Common myeloid progenitor, CD34-positive (primary cell): ENCODE data around the gene FDX2.
A peak's percentile ranks its signal among the peaks of the same experiment; 100 is the strongest.

Experiments used
- CTCF ChIA-PET: fragments of 350-600 bp; sonication (Branson Sonifier 250); formaldehyde crosslinking; loops from one replicate; lab custom pipeline; 2021; ENCODE audit warnings: antibody characterized with exemption; lab: Charles Lee
- POLR2A ChIA-PET: fragments of 350-600 bp; sonication (Branson Sonifier 250); formaldehyde crosslinking; loops from one replicate; lab custom pipeline; 2021; ENCODE audit warnings: antibody characterized with exemption; lab: Charles Lee
- DNase-seq, 3 donors: peaks; one replicate each; pipeline versions ENCODE4 v3.0.0 to v3.0.0-alpha.2; 2013
- H3K27ac ChIP-seq, 2 experiments: 1 replicate in 1 of 2; 2 replicates in 1 of 2; pipeline ENCODE4 v1.7.0; 2013; ENCODE audit warnings: inconsistent platforms in 2 of 2, low read length in 2 of 2, mild to moderate bottlenecking in 2 of 2, low read depth in 1 of 2, moderate library complexity in 1 of 2; ENCODE audit not compliant: severe bottlenecking in 2 of 2, insufficient read depth in 1 of 2, poor library complexity in 1 of 2
- H3K27me3 ChIP-seq, 5 experiments: replicated peaks in 2 of 5; 1 replicate in 3 of 5; 2 replicates in 2 of 5; pipeline versions ENCODE4 v1.6.1 to v1.7.0; 2013; ENCODE audit warnings: low read length in 4 of 5, mild to moderate bottlenecking in 2 of 5, moderate library complexity in 2 of 5, inconsistent platforms in 1 of 5; ENCODE audit not compliant: insufficient read depth in 5 of 5, control insufficient read depth in 4 of 5
- H3K36me3 ChIP-seq, 4 experiments: 1 replicate in 2 of 4; 2 replicates in 2 of 4; pipeline versions ENCODE4 v1.6.1 to v1.7.0; 2013; ENCODE audit warnings: low read length in 3 of 4, control low read depth in 1 of 4, mild to moderate bottlenecking in 1 of 4; ENCODE audit not compliant: control insufficient read depth in 4 of 4, insufficient read depth in 4 of 4
- H3K4me1 ChIP-seq, 4 experiments: 1 replicate in 3 of 4; 2 replicates in 1 of 4; pipeline versions ENCODE4 v1.6.1 to v1.7.1; 2013; ENCODE audit warnings: low read length in 3 of 4, mild to moderate bottlenecking in 3 of 4, control low read depth in 1 of 4, inconsistent platforms in 1 of 4, moderate library complexity in 1 of 4; ENCODE audit not compliant: control insufficient read depth in 4 of 4, insufficient read depth in 4 of 4; ENCODE audit errors: control extremely low read depth in 1 of 4
- H3K4me3 ChIP-seq, 7 experiments: 1 replicate in 4 of 7; 2 replicates in 3 of 7; pipeline versions ENCODE4 v1.5.1 to v1.7.0; 2013; ENCODE audit warnings: mild to moderate bottlenecking in 7 of 7, low read length in 6 of 7, moderate library complexity in 6 of 7, inconsistent platforms in 2 of 7, low read depth in 2 of 7, control low read depth in 1 of 7; ENCODE audit not compliant: insufficient read depth in 4 of 7, control insufficient read depth in 1 of 7; ENCODE audit errors: extremely low read depth in 1 of 7
- H3K9me3 ChIP-seq, 5 experiments: 1 replicate in 4 of 5; 2 replicates in 1 of 5; pipeline versions ENCODE4 v1.6.1 to v1.7.1; 2013; ENCODE audit warnings: low read length in 4 of 5, mild to moderate bottlenecking in 2 of 5, inconsistent platforms in 1 of 5, low read depth in 1 of 5, moderate library complexity in 1 of 5; ENCODE audit not compliant: control insufficient read depth in 4 of 5, insufficient read depth in 2 of 5; ENCODE audit errors: control extremely low read depth in 1 of 5
- WGBS: methylation state at CpG from one replicate; pipeline ENCODE4 v1.1.5; 2013; ENCODE audit not compliant: insufficient coverage; 5-methylcytosine and 5-hydroxymethylcytosine counted together

FDX2 gene

GRCh38 chr19:10356431-10356830 lies 40.6 kb upstream of the FDX2 start:
- Histone ChIP-seq H3K9me3 (no peaks in the 10 kb centered on the region), H3K27me3 (no peaks in the 10 kb centered on the region), H3K4me3 (no peak overlapping the region), H3K4me1 (no peaks in the 10 kb centered on the region), H3K36me3 (peaks cover 13 to 70% (median 50%) of the 10 kb centered on the region in 4 experiments), H3K27ac (no peak overlapping the region)
- ChIA-PET CTCF (interaction anchor here (1.3 to 1.5 kb wide), 2 partner anchors 15 to 18 kb away, joined by 3 to 4 read pairs; no protein-coding TSS in a partner anchor), POLR2A (interaction anchor here (0.8 kb wide), 1 partner anchor 104 kb away, joined by 3 read pairs; the partner anchor contains the start of gene MRPL4)
- 95% methylated on average over 11 of the region's 12 CpGs for WGBS
- no peak for DNase-seq

- Histone ChIP-seq H3K4me3 (no peak overlapping the region), H3K27me3 (no peaks in the 10 kb centered on the region), H3K4me1 (no peaks in the 10 kb centered on the region), H3K36me3 (peaks cover 14 to 66% (median 53%) of the 10 kb centered on the region in 4 experiments), H3K27ac (no peak overlapping the region), H3K9me3 (no peaks in the 10 kb centered on the region)
- POLR2A ChIA-PET, result no interaction called here
- CTCF ChIA-PET, result interaction anchor here (1.0 kb wide), 1 partner anchor 21 kb away, joined by 4 read pairs; no protein-coding TSS in a partner anchor
- WGBS, result 98% methylated on average over 26 of the region's 32 CpGs
- peak; percentile 51 to 68 (median 65) for DNase-seq
Measured at GRCh38 chr19:10353793-10354391, 38.1 kb upstream of the FDX2 start.

- no peaks in the 10 kb centered on the region for H3K9me3 ChIP-seq
- H3K4me3 ChIP-seq, result no peak overlapping the region
- no peaks in the 10 kb centered on the region for H3K27me3 ChIP-seq
- WGBS, result 96% methylated on average over 62 of the region's 63 CpGs
- POLR2A ChIA-PET, result no interaction called here
- no peaks in the 10 kb centered on the region for H3K4me1 ChIP-seq
- DNase-seq, result no peak
- CTCF ChIA-PET, result no interaction called here
- H3K36me3 ChIP-seq, result peaks cover 14 to 64% (median 49%) of the 10 kb centered on the region in 4 experiments
- H3K27ac ChIP-seq, result no peak overlapping the region
Measured at GRCh38 chr19:10352764-10353671, 37.2 kb upstream of the FDX2 start.

GRCh38 chr19:10346509-10346908 lies 30.7 kb upstream of the FDX2 start:
- WGBS, result 92% methylated on average over 7 of the region's 10 CpGs
- CTCF ChIA-PET, result no interaction called here
- Histone ChIP-seq H3K36me3 (peaks cover 8 to 16% (median 12%) of the 10 kb centered on the region in 4 experiments), H3K27me3 (no peaks in the 10 kb centered on the region), H3K9me3 (no peaks in the 10 kb centered on the region), H3K27ac (no peak overlapping the region), H3K4me3 (no peak overlapping the region), H3K4me1 (peaks cover 0 to 4% (median 0%) of the 10 kb centered on the region in 4 experiments)
- no peak for DNase-seq
- POLR2A ChIA-PET, result no interaction called here

GRCh38 chr19:10344780-10345179 lies 29.0 kb upstream of the FDX2 start:
- Histone ChIP-seq H3K4me1 (peaks cover 3 to 8% (median 5%) of the 10 kb centered on the region in 4 experiments), H3K27me3 (no peaks in the 10 kb centered on the region), H3K36me3 (peaks cover 0 to 2% (median 1%) of the 10 kb centered on the region in 4 experiments), H3K27ac (no peak overlapping the region), H3K4me3 (no peak overlapping the region), H3K9me3 (no peaks in the 10 kb centered on the region)
- no peak for DNase-seq
- CTCF ChIA-PET, result interaction anchor here (1.0 to 1.6 kb wide), 5 partner anchors 9 to 86 kb away, joined by 3 to 5 read pairs (median 3); no protein-coding TSS in a partner anchor
- WGBS, result 100% methylated on average over 3 of the region's 10 CpGs
- POLR2A ChIA-PET, result no interaction called here

- H3K4me1 ChIP-seq, result peaks cover 7 to 21% (median 17%) of the 10 kb centered on the region in 4 experiments
- no peaks in the 10 kb centered on the region for H3K36me3 ChIP-seq
- no peak overlapping the region for H3K27ac ChIP-seq
- POLR2A ChIA-PET, result interaction anchor here (0.6 kb wide), 1 partner anchor 55 kb away, joined by 3 read pairs; no protein-coding TSS in a partner anchor
- H3K9me3 ChIP-seq, result no peaks in the 10 kb centered on the region
- WGBS, result 100% methylated on average over 1 of the region's 2 CpGs
- H3K27me3 ChIP-seq, result no peaks in the 10 kb centered on the region
- CTCF ChIA-PET, result interaction anchor here (0.7 to 1.6 kb wide), 4 partner anchors 9 to 84 kb away, joined by 3 to 5 read pairs (median 4); no protein-coding TSS in a partner anchor
- no peak for DNase-seq
- no peak overlapping the region for H3K4me3 ChIP-seq
Measured at GRCh38 chr19:10343495-10343894, 27.7 kb upstream of the FDX2 start.
